K562 (cell line): ENCODE results near the gene SLC39A11. TPM values are rescaled to one million over a fixed set of nuclear protein-coding genes. Genes with fewer than 3 reads are reported as not detected.

Source experiments
- CUX1 ChIP-seq: fragments of 200-800 bp; sonication (Bioruptor generic); IDR thresholded peaks from 2 replicates; pipeline ENCODE4 v1.6.1; 2016; ENCODE audit warnings: missing genetic modification characterization, missing compliant biosample characterization
- DPF2 ChIP-seq: fragments of 450-650 bp; IDR thresholded peaks from 2 replicates; pipeline ENCODE4 v1.6.1; 2016
- EP300 ChIP-seq: IDR thresholded peaks from 2 replicates; pipeline ENCODE4 v1.6.1; 2012; ENCODE audit warnings: low read length, improper control_type of control experiment
- KAT2B ChIP-seq: IDR thresholded peaks from one replicate; pipeline ENCODE4 v1.6.1; 2012; ENCODE audit warnings: low read depth, mild to moderate bottlenecking, control low read depth, inconsistent platforms, low read length, moderate library complexity
- KDM2B ChIP-seq: fragments of 250-450 bp; sonication (Bioruptor Pico); IDR thresholded peaks from 2 replicates; pipeline ENCODE4 v1.8.0; 2021; ENCODE audit warnings: mild to moderate bottlenecking, moderate library complexity
- KLF16 ChIP-seq: IDR thresholded peaks from 2 replicates; pipeline ENCODE4 v1.6.1; 2016; ENCODE audit warnings: antibody characterized with exemption
- MBD2 ChIP-seq: sonication (generic); IDR thresholded peaks from 2 replicates; pipeline ENCODE4 v1.6.1; 2016; ENCODE audit warnings: low read depth, borderline replicate concordance
- PML ChIP-seq: IDR thresholded peaks from 2 replicates; pipeline ENCODE4 v1.6.1; 2012; ENCODE audit warnings: low read length, inconsistent platforms
- RERE ChIP-seq: sonication (generic); formaldehyde crosslinking; IDR thresholded peaks from 2 replicates; pipeline ENCODE4 v1.8.0; 2023; ENCODE audit warnings: missing genetic modification reagents, mild to moderate bottlenecking, borderline replicate concordance
- SMARCA4 ChIP-seq: fragments of 450-650 bp; IDR thresholded peaks from 2 replicates; pipeline ENCODE4 v1.6.1; 2016
- SREBF2 ChIP-seq: sonication (generic); formaldehyde crosslinking; IDR thresholded peaks from 2 replicates; pipeline ENCODE4 v1.4.0; 2020; ENCODE audit warnings: mild to moderate bottlenecking, missing genetic modification reagents
- TAL1 ChIP-seq: fragments of 450-650 bp; IDR thresholded peaks from 2 replicates; pipeline ENCODE4 v1.6.1; 2016; ENCODE audit warnings: mild to moderate bottlenecking
- TEAD4 ChIP-seq, 2 experiments: sonication (generic) in 1 of 2; formaldehyde crosslinking in 1 of 2; IDR thresholded peaks; 2 replicates each; pipeline versions ENCODE4 v1.6.1 to v1.8.0; 2012 to 2022; ENCODE audit warnings: borderline replicate concordance in 1 of 2, inconsistent platforms in 1 of 2, low read length in 1 of 2, mild to moderate bottlenecking in 1 of 2, missing genetic modification reagents in 1 of 2
- ZNF436 ChIP-seq: fragments of 250-450, 450-650 bp; sonication (Bioruptor Pico); formaldehyde crosslinking; IDR thresholded peaks from 2 replicates; pipeline ENCODE4 v1.7.0; 2020; ENCODE audit warnings: mild to moderate bottlenecking
- ZNF780A ChIP-seq: fragments of 250-450 bp; sonication (Bioruptor Pico); IDR thresholded peaks from 2 replicates; pipeline ENCODE4 v1.5.0; 2021; ENCODE audit warnings: mild to moderate bottlenecking
- polyA plus RNA-seq, 8 experiments: library from polyadenylated mRNA; depleted of rRNA in 4 of 8; stranded (reverse) in 5 of 8; unstranded in 3 of 8; fragments of >200 nt; fragmentation: Nextera tagmentation in 2 of 8; fragmentation: Illumina TruSeq in 1 of 8; extraction: Ambion mirVana in 2 of 8; extraction: Trizol in 1 of 8; gene quantifications; 2 replicates each; pipeline versions ENCODE4 v1.2.1 to v1.2.3, GENCODE V29; 2011 to 2014; ENCODE audit warnings: inconsistent platforms in 1 of 8, missing spikeins in 1 of 8
- total RNA-seq, 7 experiments: library from RNA; depleted of rRNA in 6 of 7; stranded (reverse); fragments of >200 nt in 6 of 7; fragmentation: Illumina TruSeq in 2 of 7; extraction: Trizol in 2 of 7; gene quantifications; 2 replicates each; pipeline versions ENCODE4 v1.2.1 to v1.2.3, GENCODE V29; 2011 to 2021; ENCODE audit warnings: low replicate concordance in 1 of 7

The SLC39A11 gene
- total and polyA plus RNA-seq, 9 of the 15 experiments (the other 6 are each of a cell fraction or from before 2014, with no cell fraction given), result 10.5 to 26.4 (median 13.4) TPM

DNA sequence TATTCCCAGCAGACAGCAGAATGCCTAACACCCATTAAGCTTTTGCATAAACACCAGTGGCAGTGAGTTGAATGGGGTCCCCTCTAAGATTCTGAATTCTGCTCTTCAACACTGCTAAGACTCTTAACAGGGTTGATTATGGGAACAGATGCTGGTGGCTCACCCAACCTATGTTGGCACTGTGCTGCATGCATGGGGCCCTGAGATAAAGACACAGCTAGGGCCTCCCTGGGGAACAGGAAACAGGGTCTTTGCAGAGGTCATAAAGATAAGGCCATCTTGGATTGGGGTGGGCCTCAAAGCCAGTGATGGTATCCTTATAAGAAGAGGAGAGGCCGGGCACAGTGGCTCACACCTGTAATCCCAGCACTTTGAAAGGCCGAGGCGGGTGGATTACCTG lies 190.8 kb downstream of the SLC39A11 start (continued):
- TF ChIP-seq CUX1 (CRISPR knock-in tag) (no peak), KLF16 (peak; percentile 48; the same call in 1 of the 2 replicates), SMARCA4 (peak; percentile 66), DPF2 (peak; percentile 58; the same call in 1 of the 2 replicates), SREBF2 (no peak), MBD2 (no peak; the same call in 1 of the 2 replicates), KAT2B (no peak), TEAD4 (IDR thresholded peaks at IDR 0.05; ENCODE audit: low read length) (peak; percentile 51; the same call in 1 of the 2 replicates), TEAD4 (CRISPR knock-in tag; IDR thresholded peaks at IDR 0.05; ENCODE audit: borderline replicate concordance) (no peak), PML (no peak), ZNF780A (CRISPR knock-in tag) (no peak), EP300 (peak; percentile 69; the same call in 1 of the 2 replicates), KDM2B (CRISPR knock-in tag) (no peak), ZNF436 (CRISPR knock-in tag) (no peak), TAL1 (peak; percentile 59; the same call in 1 of the 2 replicates), RERE (CRISPR knock-in tag) (no peak)
- TF ChIP-seq, all 486 proteins: peak for 21
